Activated naive CD4-positive, alpha-beta T cell treated with Interleukin-2 at 50 U/mL for 16 hours (primary cell): Measurements from ENCODE around the gene STK36.

ENCODE experiments used
- DNase-seq: peaks from one replicate; pipeline ENCODE4 v3.0.0-alpha.2; 2020

The STK36 gene

GRCh38 chr2:218664653-218665052 lies 7.2 kb upstream of the STK36 start:
- DNase-seq = no peak

- DNase-seq = no peak
Measured at GRCh38 chr2:218671097-218671653, 711 bp upstream of the STK36 start.

- no peak for DNase-seq
Measured at GRCh38 chr2:218679119-218679518, 7.2 kb downstream of the STK36 start.

GRCh38 chr2:218680061-218680460 lies 8.2 kb downstream of the STK36 start:
- no peak for DNase-seq

GRCh38 chr2:218687400-218688060 lies 15.6 kb downstream of the STK36 start:
- peak; percentile 12 for DNase-seq

GRCh38 chr2:218691234-218691633 lies 19.3 kb downstream of the STK36 start:
- DNase-seq = no peak

GRCh38 chr2:218694405-218695145 lies 22.7 kb downstream of the STK36 start:
- no peak for DNase-seq

GRCh38 chr2:218698885-218699284 lies 27.0 kb downstream of the STK36 start:
- DNase-seq = no peak

- DNase-seq = no peak
Measured at GRCh38 chr2:218701806-218702205, 29.9 kb downstream of the STK36 start.

- DNase-seq = no peak
Measured at GRCh38 chr2:218703341-218703740, 31.5 kb downstream of the STK36 start.

GRCh38 chr2:218708086-218708485 lies 36.2 kb downstream of the STK36 start:
- no peak for DNase-seq

- no peak for DNase-seq
Measured at GRCh38 chr2:218709908-218710307, 38.0 kb downstream of the STK36 start.

GRCh38 chr2:218710334-218710686 lies 38.4 kb downstream of the STK36 start:
- no peak for DNase-seq

- peak; percentile 98 for DNase-seq
Measured at GRCh38 chr2:218710687-218711549, 39.0 kb downstream of the STK36 start, which contains the start of gene TTLL4. Gene TTLL4 (plus strand): TSS chr2:218710835. CDS start chr2:218737677, 26,842 bp downstream.

GRCh38 chr2:218711550-218711929 lies 39.7 kb downstream of the STK36 start:
- DNase-seq = no peak

- DNase-seq = no peak
Measured at GRCh38 chr2:218713922-218714321, 42.0 kb downstream of the STK36 start.

GRCh38 chr2:218716070-218716469 lies 44.2 kb downstream of the STK36 start:
- DNase-seq = no peak

GRCh38 chr2:218717262-218717661 lies 45.4 kb downstream of the STK36 start:
- DNase-seq = no peak

GRCh38 chr2:218718058-218718457 lies 46.2 kb downstream of the STK36 start:
- DNase-seq = no peak

- no peak for DNase-seq
Measured at GRCh38 chr2:218719457-218719856, 47.6 kb downstream of the STK36 start.

- DNase-seq = no peak
Measured at GRCh38 chr2:218720048-218721041, 48.5 kb downstream of the STK36 start.

GRCh38 chr2:218721488-218721887 lies 49.6 kb downstream of the STK36 start:
- no peak for DNase-seq
